Testis (tissue), 3 donors: Measurements from ENCODE around the gene HLCS. TPM values are rescaled to one million over a fixed set of nuclear protein-coding genes. Genes with fewer than 3 reads are reported as not detected.
"Not testable (repeated sequence)": the region's sequence is repeated elsewhere in the genome, so short reads cannot be mapped to it uniquely, and the experiment has no call there.

Experiments
- DNase-seq: peaks from one replicate; pipeline ENCODE4 v3.0.0-alpha.2; 2019
- H3K27ac ChIP-seq, 2 donors: fragments of 200-600 bp; sonication (generic); one replicate each; pipeline ENCODE4 v1.5.1; 2019
- H3K27me3 ChIP-seq: fragments of 200-600 bp; sonication (generic); one replicate; pipeline ENCODE4 v1.5.1; 2019
- H3K36me3 ChIP-seq: fragments of 200-600 bp; sonication (generic); one replicate; pipeline ENCODE4 v1.5.1; 2017; ENCODE audit warnings: low read depth; ENCODE audit errors: missing control alignments
- H3K4me1 ChIP-seq: fragments of 200-600 bp; sonication (generic); one replicate; pipeline ENCODE4 v1.5.1; 2019
- H3K4me3 ChIP-seq, 2 donors: fragments of 200-600 bp; sonication (generic); one replicate each; pipeline ENCODE4 v1.5.1; 2017 to 2019
- H3K9me3 ChIP-seq: fragments of 200-600 bp; sonication (generic); one replicate; pipeline ENCODE4 v1.5.1; 2017
- CTCF ChIP-seq, 3 experiments: fragments of 450-650 bp in 2 of 3; fragments of 200-600 bp in 1 of 3; sonication (generic) in 1 of 3; IDR thresholded peaks; one replicate each; pipeline ENCODE4 v1.5.1; 2016 to 2019; ENCODE audit warnings: antibody characterized with exemption in 3 of 3, mild to moderate bottlenecking in 2 of 3, moderate library complexity in 1 of 3
- POLR2A ChIP-seq: fragments of 450-650 bp; IDR thresholded peaks from one replicate; pipeline ENCODE4 v1.6.1; 2017; ENCODE audit warnings: antibody characterized with exemption, mild to moderate bottlenecking, moderate library complexity
- WGBS, 2 donors: methylation state at CpG; one replicate each; pipeline ENCODE4 v1.1.5; 2018; 5-methylcytosine and 5-hydroxymethylcytosine counted together
- intact Hi-C: fragments of 100-400 bp; cut with DNase I; formaldehyde crosslinking; loops from one replicate; pipeline ENCODE4 v1.15.1; 2023; ENCODE audit warnings: low total_unique reads
- polyA plus RNA-seq: library from polyadenylated mRNA; stranded (reverse); fragments of 350-450 nt; fragmentation: Illumina TruSeq; extraction: RNeasy Lipid Tissue Mini Kit (QIAGEN cat#74804); gene quantifications from one replicate; pipeline ENCODE4 v1.2.3, GENCODE V29; 2014; ENCODE audit warnings: low read depth, low replicate concordance; ENCODE audit not compliant: insufficient read depth
- total RNA-seq, 2 donors: library from RNA; depleted of rRNA; stranded (reverse); fragments of >200 nt; gene quantifications; one replicate each; pipeline ENCODE4 v1.2.3, GENCODE V29; 2016

The HLCS gene
- total and polyA plus RNA-seq, 3 donors from 2014 or later = 19.5 to 38.1 (median 30.1) TPM

- Histone ChIP-seq H3K9me3 (no peaks in the 10 kb centered on the region), H3K4me1 (no peaks in the 10 kb centered on the region), H3K4me3 (no peak overlapping the region), H3K36me3 (no peaks in the 10 kb centered on the region), H3K27me3 (no peaks in the 10 kb centered on the region), H3K27ac (no peak overlapping the region)
- DNase-seq = no peak
- WGBS, 2 donors = 83 to 91% methylated on average over 10 to 11 of the region's 11 CpGs
- intact Hi-C loops = no loop called here
- TF ChIP-seq CTCF (IDR thresholded peaks at IDR 0.05) (no peak), POLR2A (no peak)
Observed at GRCh38 chr21:36999131-36999898, 32.8 kb upstream of the HLCS start.

GRCh38 chr21:36995285-36995684 is 28.8 kb upstream of the HLCS start:
- H3K36me3 ChIP-seq, H3K27me3 ChIP-seq, H3K27ac ChIP-seq, H3K9me3 ChIP-seq, DNase-seq, intact Hi-C loops, H3K4me1 ChIP-seq, H3K4me3 ChIP-seq: not testable (repeated sequence)
- WGBS, 2 donors = 78 to 81% methylated on average over 12 of the region's 12 CpGs

- Histone ChIP-seq H3K36me3 (no peaks in the 10 kb centered on the region), H3K27ac (no peak overlapping the region), H3K4me3 (peak overlapping the region; percentile 32 to 50), H3K9me3 (no peaks in the 10 kb centered on the region), H3K4me1 (no peaks in the 10 kb centered on the region), H3K27me3 (no peaks in the 10 kb centered on the region)
- TF ChIP-seq CTCF (IDR thresholded peaks at IDR 0.05) = no peak
- no peak for TF ChIP-seq POLR2A
- 23 to 35% methylated on average over 37 of the region's 38 CpGs for WGBS, 2 donors
- peak; percentile 25 for DNase-seq
- intact Hi-C loops = no loop called here
Observed at GRCh38 chr21:36994501-36995158, 28.2 kb upstream of the HLCS start.

- no peaks in the 10 kb centered on the region for H3K27me3 ChIP-seq
- DNase-seq = no peak
- TF ChIP-seq CTCF (IDR thresholded peaks at IDR 0.05) (no peak), POLR2A (no peak)
- intact Hi-C loops = no loop called here
- H3K27ac ChIP-seq = no peak overlapping the region
- no peak overlapping the region for H3K4me3 ChIP-seq
- no peaks in the 10 kb centered on the region for H3K36me3 ChIP-seq
- H3K4me1 ChIP-seq = no peaks in the 10 kb centered on the region
- no peaks in the 10 kb centered on the region for H3K9me3 ChIP-seq
- 42 to 48% methylated on average over 7 of the region's 7 CpGs for WGBS, 2 donors
Observed at GRCh38 chr21:36992671-36993070, 26.2 kb upstream of the HLCS start.

- DNase-seq = no peak
- peak overlapping the region; percentile 66 to 67 for H3K4me3 ChIP-seq
- H3K4me1 ChIP-seq = no peaks in the 10 kb centered on the region
- TF ChIP-seq POLR2A (no peak), CTCF (IDR thresholded peaks at IDR 0.05) (no peak)
- intact Hi-C loops = no loop called here
- H3K27me3 ChIP-seq = no peaks in the 10 kb centered on the region
- no peaks in the 10 kb centered on the region for H3K9me3 ChIP-seq
- H3K27ac ChIP-seq = peak overlapping the region; percentile 85 to 86
- WGBS, 2 donors = 52 to 76% methylated on average over 12 to 21 of the region's 21 CpGs
- H3K36me3 ChIP-seq = no peaks in the 10 kb centered on the region
Observed at GRCh38 chr21:36990508-36991205, 24.2 kb upstream of the HLCS start.
